HepG2 (cell line): ENCODE results near the gene CYSRT1. TPM values are rescaled to one million over a fixed set of nuclear protein-coding genes. Genes with fewer than 3 reads are reported as not detected.

Experiments
- ATAC-seq: fragments of 200-7000 bp; cut with Tn5 transposase; 3 replicates; pipeline ENCODE4 v1.9.1; 2020; ENCODE audit warnings: mild to moderate bottlenecking, moderate library complexity
- BruUV-seq: library from RNA; stranded (reverse); fragments of 400-500 nt; replicated peaks from 2 replicates; lab custom pipeline; 2021; lab: Mats Ljungman, UMichigan
- CTCF ChIA-PET: fragments of 300-600 bp; formaldehyde crosslinking; extraction: SDS; loops from one replicate; lab custom pipeline; 2021; ENCODE audit warnings: low total read pairs, inconsistent platforms, low intra/inter-chr PET ratio; lab: Yijun Ruan, JAX
- POLR2A ChIA-PET: fragments of 350-600 bp; sonication (Branson Sonifier 250); formaldehyde crosslinking; loops from one replicate; lab custom pipeline; 2020; ENCODE audit warnings: antibody characterized with exemption, inconsistent platforms; lab: Yijun Ruan, JAX
- DNase-seq: peaks from one replicate; pipeline ENCODE4 v3.0.0-alpha.2; 2015; ENCODE audit warnings: low spot score
- FAIRE-seq: peaks from 3 replicates; lab custom pipeline; 2011; peaks lifted over from hg19 to GRCh38; lab: Jason Lieb, UNC
- H2AFZ ChIP-seq: one replicate; pipeline ENCODE4 v1.6.1; 2011; ENCODE audit warnings: low read length, inconsistent platforms
- H3K27ac ChIP-seq: fragments of 300-600 bp; 3 replicates; pipeline ENCODE4 v1.8.0; 2011; ENCODE audit warnings: mixed run types, mild to moderate bottlenecking, mixed read lengths, low read length, inconsistent platforms; ENCODE audit not compliant: insufficient read depth; ENCODE audit errors: extremely low read length
- H3K27me3 ChIP-seq, 2 experiments: fragments of 200-600 bp in 1 of 2; 2 replicates in 1 of 2; 3 replicates in 1 of 2; pipeline versions ENCODE4 v1.6.0 to v1.8.0; 2011; ENCODE audit warnings: low read length in 2 of 2, mild to moderate bottlenecking in 2 of 2, moderate library complexity in 2 of 2, inconsistent platforms in 1 of 2; ENCODE audit not compliant: insufficient read depth in 2 of 2, control insufficient read depth in 1 of 2
- H3K36me3 ChIP-seq, 2 experiments: fragments of 200-600 bp in 1 of 2; replicated peaks in 1 of 2; 2 replicates in 1 of 2; 3 replicates in 1 of 2; pipeline versions ENCODE4 v1.5.1 to v1.8.0; 2011; ENCODE audit warnings: low read length in 2 of 2, inconsistent platforms in 1 of 2; ENCODE audit not compliant: insufficient read depth in 2 of 2, control insufficient read depth in 1 of 2
- H3K4me1 ChIP-seq: 2 replicates; pipeline ENCODE4 v1.5.1; 2012; ENCODE audit warnings: low read length, inconsistent platforms; ENCODE audit not compliant: insufficient read depth
- H3K4me2 ChIP-seq: 2 replicates; pipeline ENCODE4 v1.6.0; 2011; ENCODE audit warnings: low read depth, low read length, inconsistent platforms
- H3K4me3 ChIP-seq, 3 experiments: fragments of 200-600 bp in 1 of 3; sonication (generic), shearing (Covaris generic) in 1 of 3; replicated peaks in 1 of 3; 2 replicates each; pipeline ENCODE4 v1.5.1; 2011 to 2016; ENCODE audit warnings: low read length in 3 of 3, inconsistent platforms in 2 of 3, low read depth in 2 of 3, mild to moderate bottlenecking in 2 of 3, control low read depth in 1 of 3, mixed read lengths in 1 of 3; ENCODE audit not compliant: insufficient read depth in 1 of 3
- H3K79me2 ChIP-seq: one replicate; pipeline ENCODE4 v1.6.1; 2011; ENCODE audit warnings: low read length, inconsistent platforms; ENCODE audit not compliant: insufficient read depth
- H3K9ac ChIP-seq: 2 replicates; pipeline ENCODE4 v1.6.0; 2011; ENCODE audit warnings: mild to moderate bottlenecking, low read depth, low read length, inconsistent platforms; ENCODE audit not compliant: insufficient read depth
- H3K9me3 ChIP-seq: 2 replicates; pipeline ENCODE4 v1.5.1; 2012; ENCODE audit warnings: mild to moderate bottlenecking, low read length
- H4K20me1 ChIP-seq: 2 replicates; pipeline ENCODE4 v1.6.0; 2011; ENCODE audit warnings: inconsistent platforms, mild to moderate bottlenecking, low read length, moderate library complexity; ENCODE audit not compliant: insufficient read depth
- CAMTA2 ChIP-seq: sonication (generic); formaldehyde crosslinking; IDR thresholded peaks from 2 replicates; pipeline ENCODE4 v1.4.0; 2020; ENCODE audit warnings: mild to moderate bottlenecking, missing genetic modification reagents, borderline replicate concordance
- FOSL2 ChIP-seq: sonication (generic); formaldehyde crosslinking; IDR thresholded peaks from 2 replicates; pipeline ENCODE4 v1.4.0; 2020; ENCODE audit warnings: missing genetic modification reagents
- HNF4A ChIP-seq: sonication (generic); formaldehyde crosslinking; IDR thresholded peaks from 2 replicates; pipeline ENCODE4 v1.4.0; 2020; ENCODE audit warnings: missing genetic modification reagents
- MXD1 ChIP-seq: sonication (generic); formaldehyde crosslinking; IDR thresholded peaks from 2 replicates; pipeline ENCODE4 v1.4.0; 2020; ENCODE audit warnings: mild to moderate bottlenecking, missing genetic modification reagents
- PTBP1 ChIP-seq: fragments of 200-400 bp; formaldehyde crosslinking; IDR thresholded peaks from 2 replicates; pipeline ENCODE4 v1.6.1; 2018; ENCODE audit warnings: low read length, low read depth; ENCODE audit not compliant: poor library complexity, severe bottlenecking
- SAFB2 ChIP-seq: sonication (generic); formaldehyde crosslinking; IDR thresholded peaks from 2 replicates; pipeline ENCODE4 v1.5.1; 2020; ENCODE audit warnings: missing genetic modification reagents, low read depth, mild to moderate bottlenecking, borderline replicate concordance
- THAP9 ChIP-seq: sonication (generic); formaldehyde crosslinking; IDR thresholded peaks from 2 replicates; pipeline ENCODE4; 2020; ENCODE audit warnings: missing genetic modification reagents, mild to moderate bottlenecking, borderline replicate concordance
- ZNF280B ChIP-seq: sonication (generic); formaldehyde crosslinking; IDR thresholded peaks from 2 replicates; pipeline ENCODE4 v1.5.0; 2020; ENCODE audit warnings: missing genetic modification reagents, mild to moderate bottlenecking, borderline replicate concordance
- ZNF644 ChIP-seq: IDR thresholded peaks from 2 replicates; pipeline ENCODE4 v1.6.1; 2016; ENCODE audit warnings: low read depth
- ZNF724P ChIP-seq: sonication (generic); formaldehyde crosslinking; IDR thresholded peaks from 2 replicates; pipeline ENCODE4 v1.8.0; 2022; ENCODE audit warnings: missing genetic modification reagents, borderline replicate concordance
- ZNF768 ChIP-seq: sonication (generic); formaldehyde crosslinking; IDR thresholded peaks from 2 replicates; pipeline ENCODE4 v1.4.0; 2020; ENCODE audit warnings: missing genetic modification reagents
- WGBS: methylation state at CpG from one replicate; pipeline ENCODE4 v1.1.6; 2017; ENCODE audit warnings: low lambda C conversion rate; 5-methylcytosine and 5-hydroxymethylcytosine counted together
- in situ Hi-C: cut with HindIII; loops from 2 replicates; pipeline ENCODE4 v1.10.0; 2017; ENCODE audit warnings: low pct_unique_long_range_greater_than_20kb; ENCODE audit not compliant: extremely low pct_ligation_motif_present
- intact Hi-C: fragments of 100-400 bp; cut with micrococcal nuclease; formaldehyde crosslinking; loops from one replicate; pipeline ENCODE4 v1.10.0; 2022; ENCODE audit not compliant: unreplicated experiment
- polyA plus RNA-seq, 8 experiments: library from polyadenylated mRNA; depleted of rRNA in 3 of 8; stranded (reverse) in 7 of 8; unstranded in 1 of 8; fragments of >200 nt; fragmentation: Illumina TruSeq in 4 of 8; extraction: Trizol in 4 of 8; gene quantifications; 2 replicates each; pipeline versions ENCODE4 v1.2.1 to v1.2.3, GENCODE V29; 2011 to 2016; ENCODE audit warnings: low read depth in 4 of 8, missing spikeins in 1 of 8, mixed read lengths in 1 of 8; ENCODE audit not compliant: insufficient read depth in 1 of 8
- total RNA-seq, 5 experiments: library from RNA; depleted of rRNA; stranded (reverse); fragments of >200 nt; fragmentation: Illumina TruSeq; extraction: Trizol; gene quantifications; 2 replicates each; pipeline ENCODE4 v1.2.3, GENCODE V29; 2016; ENCODE audit warnings: low read depth in 1 of 5
- TF ChIP-seq, protein P1 (sequence below): IDR thresholded peaks from 2 replicates; pipeline ENCODE4 v1.6.1; 2016; ENCODE audit warnings: control low read depth

CYSRT1 gene
- total and polyA plus RNA-seq, 2 of the 13 experiments (the other 11 are each of a cell fraction or from before 2014, with no cell fraction given): 1.5 to 2.1 TPM

DNA sequence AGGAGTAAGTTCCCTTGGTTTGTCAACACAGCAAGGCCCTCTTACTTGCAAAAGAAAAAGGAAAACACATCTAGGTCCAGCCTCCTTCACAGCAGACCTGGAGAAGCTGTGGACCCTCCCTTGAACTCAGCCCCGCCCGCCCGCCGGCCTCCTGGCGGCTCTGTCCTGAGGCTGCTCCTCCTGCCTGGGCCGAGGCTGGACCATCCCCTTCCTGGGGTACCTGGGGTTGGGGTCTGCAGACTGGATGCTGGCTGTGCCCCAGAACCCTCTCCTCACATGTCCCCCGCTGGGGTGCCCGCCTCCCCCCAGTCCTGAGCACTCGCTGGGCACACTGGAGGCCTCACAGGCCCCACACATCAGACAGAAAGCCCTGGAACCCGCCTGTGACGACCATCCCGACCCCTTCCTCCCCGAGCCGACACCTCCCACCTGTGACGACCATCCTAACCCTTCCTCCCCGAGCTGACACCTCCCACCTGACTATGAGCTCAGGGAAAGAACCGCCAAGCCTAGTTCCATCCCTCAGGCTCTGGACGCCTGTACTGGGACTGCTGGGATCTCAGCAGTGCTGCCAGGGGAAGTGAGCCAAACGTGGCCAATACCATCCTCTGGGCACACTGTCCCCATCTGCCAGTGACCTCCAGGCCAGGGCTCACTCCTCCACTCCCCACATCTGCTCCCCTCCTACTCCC lies 45.9 kb upstream of the CYSRT1 start:
- no peaks in the 10 kb centered on the region for H3K9me3 ChIP-seq
- H3K4me1 ChIP-seq: no peaks in the 10 kb centered on the region
- TF ChIP-seq FOSL2 (CRISPR knock-in tag) (no peak), HNF4A (CRISPR knock-in tag) (no peak), SAFB2 (CRISPR knock-in tag) (no peak), PTBP1 (no peak), ZNF280B (CRISPR knock-in tag) (no peak), ZNF724P (no peak), CAMTA2 (CRISPR knock-in tag) (no peak), MXD1 (CRISPR knock-in tag) (no peak), ZNF768 (CRISPR knock-in tag) (no peak), THAP9 (CRISPR knock-in tag) (no peak), ZNF644 (CRISPR knock-in tag) (no peak)
- TF ChIP-seq, protein P1, sequence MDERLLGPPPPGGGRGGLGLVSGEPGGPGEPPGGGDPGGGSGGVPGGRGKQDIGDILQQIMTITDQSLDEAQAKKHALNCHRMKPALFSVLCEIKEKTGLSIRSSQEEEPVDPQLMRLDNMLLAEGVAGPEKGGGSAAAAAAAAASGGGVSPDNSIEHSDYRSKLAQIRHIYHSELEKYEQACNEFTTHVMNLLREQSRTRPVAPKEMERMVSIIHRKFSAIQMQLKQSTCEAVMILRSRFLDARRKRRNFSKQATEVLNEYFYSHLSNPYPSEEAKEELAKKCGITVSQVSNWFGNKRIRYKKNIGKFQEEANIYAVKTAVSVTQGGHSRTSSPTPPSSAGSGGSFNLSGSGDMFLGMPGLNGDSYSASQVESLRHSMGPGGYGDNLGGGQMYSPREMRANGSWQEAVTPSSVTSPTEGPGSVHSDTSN: no peak
- CTCF ChIA-PET: no interaction called here
- intact Hi-C loops: loop anchor here (10.0 kb wide), 1 partner anchor 64 kb away; the partner anchor contains the start of gene DPP7
- no peak overlapping the region for H3K4me3 ChIP-seq
- H3K4me2 ChIP-seq: no peak overlapping the region
- H2AFZ ChIP-seq: no peak overlapping the region
- 92% methylated on average over 11 of the region's 19 CpGs for WGBS
- no peak for DNase-seq
- no peak overlapping the region for H3K9ac ChIP-seq
- no peaks in the 10 kb centered on the region for H3K79me2 ChIP-seq
- no peak for FAIRE-seq
- POLR2A ChIA-PET: no interaction called here
- in situ Hi-C loops: no loop called here
- H3K36me3 ChIP-seq: peaks cover 22 to 25% of the 10 kb centered on the region in 2 experiments; a peak in 4 of 5 replicates
- BruUV-seq: no TSS peak
- ATAC-seq: no peak
- H3K27ac ChIP-seq: no peak overlapping the region
- H4K20me1 ChIP-seq: no peaks in the 10 kb centered on the region
- H3K27me3 ChIP-seq: no peaks in the 10 kb centered on the region
